ENCODE results near the gene HEG1.
A peak's percentile ranks its signal among the peaks of the same experiment; 100 is the strongest.

HEG1 gene

GRCh38 chr3:125059488-125060245 is 3.9 kb upstream of the HEG1 start:
- Histone ChIP-seq H3K36me3 (ENCODE audit: insufficient read depth, low read length) (no peaks in the 10 kb centered on the region), H3K9ac (ENCODE audit: low read depth, low read length) (no peak overlapping the region), H3K4me1 (ENCODE audit: insufficient read depth, low read length) (peaks cover 17% of the 10 kb centered on the region), H3K9me3 (ENCODE audit: control insufficient read depth, insufficient read depth, low read length) (no peaks in the 10 kb centered on the region; the same call in 1 of the 2 replicates)

- Histone ChIP-seq H3K9me3 (ENCODE audit: control insufficient read depth, insufficient read depth, low read length) (no peaks in the 10 kb centered on the region; the same call in 1 of the 2 replicates), H3K9ac (ENCODE audit: low read depth, low read length) (no peak overlapping the region), H3K4me1 (ENCODE audit: insufficient read depth, low read length) (peaks cover 19% of the 10 kb centered on the region), H3K36me3 (ENCODE audit: insufficient read depth, low read length) (no peaks in the 10 kb centered on the region)
Observed at GRCh38 chr3:125058959-125059358, 3.2 kb upstream of the HEG1 start.

- H3K4me1 ChIP-seq (ENCODE audit: insufficient read depth, low read length) = peaks cover 24% of the 10 kb centered on the region
- H3K36me3 ChIP-seq (ENCODE audit: insufficient read depth, low read length) = no peaks in the 10 kb centered on the region
- no peaks in the 10 kb centered on the region; the same call in 1 of the 2 replicates for H3K9me3 ChIP-seq (ENCODE audit: control insufficient read depth, insufficient read depth, low read length)
- H3K9ac ChIP-seq (ENCODE audit: low read depth, low read length) = no peak overlapping the region
Observed at GRCh38 chr3:125058529-125058928, 2.7 kb upstream of the HEG1 start.

- H3K4me1 ChIP-seq (ENCODE audit: insufficient read depth, low read length) = peaks cover 27% of the 10 kb centered on the region
- H3K9me3 ChIP-seq (ENCODE audit: control insufficient read depth, insufficient read depth, low read length) = no peaks in the 10 kb centered on the region; the same call in 1 of the 2 replicates
- no peak overlapping the region for H3K9ac ChIP-seq (ENCODE audit: low read depth, low read length)
Observed at GRCh38 chr3:125057186-125057850, 1.5 kb upstream of the HEG1 start.

DNA sequence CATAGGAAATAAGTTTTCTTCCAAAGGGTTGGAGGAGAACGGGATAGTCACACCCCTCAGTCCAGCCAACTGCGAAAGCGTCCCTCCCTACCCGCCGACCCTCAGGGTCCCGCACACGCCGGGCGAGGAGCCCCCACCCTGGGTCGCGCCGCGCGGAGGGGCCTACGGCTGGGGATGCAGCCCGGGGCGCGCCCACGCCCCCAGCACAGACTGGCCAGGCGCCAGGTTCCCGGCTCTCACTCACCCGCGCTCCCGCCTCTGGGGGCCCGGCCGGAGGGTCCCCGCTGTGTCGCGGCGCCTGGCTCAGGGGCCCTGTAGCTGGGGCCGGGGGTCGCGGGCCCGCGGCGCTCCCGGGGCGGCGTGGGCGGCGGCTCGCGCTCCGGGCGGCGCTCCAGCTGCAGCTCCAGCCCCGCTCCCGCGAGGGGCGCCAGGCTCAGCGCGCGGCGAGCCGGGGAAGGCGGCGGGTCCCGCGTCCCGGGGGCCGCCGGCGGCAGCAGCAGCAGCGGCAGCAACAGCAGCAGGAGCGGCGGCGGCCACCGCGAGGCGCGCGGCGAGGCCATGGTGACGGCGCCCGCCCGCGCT is 375 bp downstream of the HEG1 start:
- Histone ChIP-seq H3K9ac (ENCODE audit: low read depth, low read length) (peak overlapping the region; percentile 84), H3K9me3 (ENCODE audit: control insufficient read depth, insufficient read depth, low read length) (no peaks in the 10 kb centered on the region; the same call in 1 of the 2 replicates), H3K36me3 (ENCODE audit: insufficient read depth, low read length) (no peaks in the 10 kb centered on the region), H3K4me1 (ENCODE audit: insufficient read depth, low read length) (peaks cover 43% of the 10 kb centered on the region)

More at GRCh38 chr3:125057186-125057850, 1.5 kb upstream of the HEG1 start:
- H3K36me3 ChIP-seq (ENCODE audit: insufficient read depth, low read length) = no peaks in the 10 kb centered on the region

DNA sequence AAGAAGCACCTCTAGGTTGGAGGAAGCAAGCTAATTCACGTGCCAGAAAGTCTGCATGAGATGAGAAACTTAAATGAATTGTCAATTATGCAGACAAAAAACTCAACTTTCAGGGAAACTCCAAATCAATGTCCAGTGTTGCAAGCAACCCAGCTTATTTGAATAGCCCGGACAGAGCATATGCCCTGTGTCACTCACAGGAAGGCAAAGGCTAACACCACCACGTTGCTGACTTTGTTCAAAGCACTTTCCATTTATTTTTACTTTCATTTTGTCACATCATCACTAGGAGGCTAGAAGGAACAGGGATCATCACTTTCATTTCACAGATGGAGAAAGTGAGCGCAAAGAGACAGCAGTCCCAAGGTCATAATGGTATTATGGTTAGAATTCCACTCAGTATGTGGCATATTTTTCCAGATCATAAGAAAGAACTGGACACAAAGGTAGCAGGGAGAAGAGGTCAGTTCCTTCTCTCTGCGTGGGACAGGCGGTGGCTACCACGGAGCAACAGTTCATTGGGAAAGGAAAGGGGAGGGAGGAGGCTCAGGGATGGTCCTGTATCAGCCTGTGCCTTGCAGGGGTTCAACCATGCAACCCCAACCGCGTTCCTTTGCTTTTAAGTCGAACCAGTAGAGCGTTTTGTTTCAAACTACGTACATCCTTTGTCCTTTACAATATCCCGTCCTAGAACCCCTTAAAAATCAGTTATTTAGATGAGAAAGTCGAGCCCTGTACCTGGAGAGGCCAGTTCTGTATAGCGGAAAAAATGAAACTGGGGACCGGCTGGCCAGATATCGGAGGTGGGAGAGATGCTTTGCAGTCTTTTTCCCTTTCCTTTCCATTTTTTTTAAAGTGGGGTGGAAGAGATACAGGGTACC is 1.1 kb downstream of the HEG1 start:
- Histone ChIP-seq H3K9me3 (ENCODE audit: control insufficient read depth, insufficient read depth, low read length) (no peaks in the 10 kb centered on the region; the same call in 1 of the 2 replicates), H3K36me3 (ENCODE audit: insufficient read depth, low read length) (no peaks in the 10 kb centered on the region), H3K9ac (ENCODE audit: low read depth, low read length) (peak overlapping the region; percentile 84), H3K4me1 (ENCODE audit: insufficient read depth, low read length) (peaks cover 45% of the 10 kb centered on the region)

DNA sequence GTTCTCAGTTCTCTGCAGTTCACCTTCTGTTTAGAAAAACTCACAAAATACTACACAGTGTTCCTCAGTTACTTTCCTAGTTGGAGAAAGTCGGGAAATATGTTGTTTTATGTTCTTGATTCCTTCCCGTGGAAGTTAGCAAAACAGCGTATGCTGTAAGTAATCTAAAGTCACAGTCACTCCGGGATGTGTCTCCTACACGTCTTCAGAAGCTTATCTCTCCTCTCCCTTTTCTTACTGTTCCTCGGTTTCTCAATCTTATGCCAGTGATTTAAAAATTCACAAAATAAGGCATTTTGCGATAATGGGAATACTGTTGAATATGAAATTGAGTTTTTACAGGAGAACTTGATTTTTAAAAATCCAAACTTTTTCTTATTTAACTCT is 1.7 kb downstream of the HEG1 start:
- Histone ChIP-seq H3K9me3 (ENCODE audit: control insufficient read depth, insufficient read depth, low read length) (no peaks in the 10 kb centered on the region; the same call in 1 of the 2 replicates), H3K4me1 (ENCODE audit: insufficient read depth, low read length) (peaks cover 42% of the 10 kb centered on the region), H3K36me3 (ENCODE audit: insufficient read depth, low read length) (no peaks in the 10 kb centered on the region), H3K9ac (ENCODE audit: low read depth, low read length) (peak overlapping the region; percentile 84; the same call in 1 of the 2 replicates)

- Histone ChIP-seq H3K9ac (ENCODE audit: low read depth, low read length) (no peak overlapping the region), H3K36me3 (ENCODE audit: insufficient read depth, low read length) (no peaks in the 10 kb centered on the region), H3K4me1 (ENCODE audit: insufficient read depth, low read length) (peaks cover 37% of the 10 kb centered on the region), H3K9me3 (ENCODE audit: control insufficient read depth, insufficient read depth, low read length) (no peaks in the 10 kb centered on the region)
Observed at GRCh38 chr3:125053304-125053699, 2.5 kb downstream of the HEG1 start.

- no peak overlapping the region for H3K9ac ChIP-seq (ENCODE audit: low read depth, low read length)
- peaks cover 37% of the 10 kb centered on the region for H3K4me1 ChIP-seq (ENCODE audit: insufficient read depth, low read length)
- no peaks in the 10 kb centered on the region for H3K36me3 ChIP-seq (ENCODE audit: insufficient read depth, low read length)
- H3K9me3 ChIP-seq (ENCODE audit: control insufficient read depth, insufficient read depth, low read length) = no peaks in the 10 kb centered on the region
Observed at GRCh38 chr3:125052624-125053303, 3.0 kb downstream of the HEG1 start.

DNA sequence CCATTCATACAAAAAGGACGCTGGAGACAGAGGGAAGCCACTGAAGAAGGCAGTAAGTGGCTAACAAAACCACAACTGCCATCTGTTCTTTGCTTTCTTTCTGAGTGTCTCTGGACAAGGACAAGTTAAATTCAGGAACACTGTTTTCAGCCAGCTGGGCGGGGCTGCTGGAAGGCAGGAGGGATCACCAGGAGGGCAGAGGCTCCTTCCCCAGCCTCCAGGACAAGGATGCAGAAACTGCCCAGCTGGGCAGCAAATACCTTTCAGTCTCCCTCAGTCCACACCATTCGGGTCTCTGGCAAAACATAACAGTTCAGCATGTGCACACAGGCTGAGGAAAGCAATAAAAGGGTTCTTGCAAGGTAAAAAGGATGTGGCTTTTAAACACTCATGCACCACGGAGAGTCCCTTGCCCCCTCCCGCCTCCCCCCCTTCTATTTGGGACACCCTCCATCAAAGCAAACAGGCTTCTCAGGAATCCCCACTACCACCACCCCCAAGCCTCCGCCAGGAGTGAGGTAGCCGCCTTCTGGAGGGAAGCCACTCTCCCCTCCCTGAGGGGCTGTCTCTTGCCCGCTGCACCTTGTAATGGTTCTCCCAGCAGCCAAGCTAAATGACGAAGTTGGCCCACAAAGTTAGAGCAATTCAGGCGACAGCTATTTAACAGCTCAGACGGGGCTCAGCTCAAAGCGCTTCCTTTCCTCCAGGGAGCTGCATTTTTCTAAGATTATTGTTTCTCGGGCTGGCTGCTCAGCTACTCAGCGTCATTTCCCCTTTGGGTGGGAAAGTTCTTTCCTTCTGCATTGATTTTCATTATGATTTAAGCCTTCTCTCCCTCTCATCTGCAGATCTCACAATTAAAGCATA is 3.8 kb downstream of the HEG1 start:
- H3K36me3 ChIP-seq (ENCODE audit: insufficient read depth, low read length) = no peaks in the 10 kb centered on the region
- H3K9me3 ChIP-seq (ENCODE audit: control insufficient read depth, insufficient read depth, low read length) = no peaks in the 10 kb centered on the region
- no peak overlapping the region for H3K9ac ChIP-seq (ENCODE audit: low read depth, low read length)
- peaks cover 37% of the 10 kb centered on the region for H3K4me1 ChIP-seq (ENCODE audit: insufficient read depth, low read length)

DNA sequence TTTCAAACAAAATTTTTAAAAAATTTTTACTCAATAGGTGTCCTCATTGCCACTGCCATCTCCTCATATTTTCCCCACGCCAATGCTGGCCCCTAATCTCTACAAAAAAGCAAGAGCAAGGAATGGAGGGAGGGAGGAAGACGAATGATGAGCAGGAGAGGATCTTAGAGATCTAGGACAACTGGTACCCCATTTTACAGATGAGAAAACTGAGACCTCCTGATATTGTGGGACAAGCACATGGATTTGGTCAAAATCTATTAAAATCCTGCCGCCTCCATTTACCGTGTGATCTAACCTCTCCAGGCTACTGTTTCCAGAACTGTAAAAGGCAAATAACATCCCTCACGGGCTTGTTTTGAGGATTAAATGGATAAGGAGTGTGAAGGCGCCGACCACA is 4.6 kb downstream of the HEG1 start:
- Histone ChIP-seq H3K36me3 (ENCODE audit: insufficient read depth, low read length) (no peaks in the 10 kb centered on the region), H3K9ac (ENCODE audit: low read depth, low read length) (no peak overlapping the region)

GRCh38 chr3:125050488-125051090 is 5.2 kb downstream of the HEG1 start:
- Histone ChIP-seq H3K36me3 (ENCODE audit: insufficient read depth, low read length) (no peaks in the 10 kb centered on the region), H3K4me1 (ENCODE audit: insufficient read depth, low read length) (peaks cover 40% of the 10 kb centered on the region)

More for the DNA sequence above, 4.6 kb downstream of the HEG1 start:
- Histone ChIP-seq H3K4me1 (ENCODE audit: insufficient read depth, low read length) (peaks cover 37% of the 10 kb centered on the region), H3K9me3 (ENCODE audit: control insufficient read depth, insufficient read depth, low read length) (no peaks in the 10 kb centered on the region)

More at GRCh38 chr3:125050488-125051090, 5.2 kb downstream of the HEG1 start:
- H3K9me3 ChIP-seq (ENCODE audit: control insufficient read depth, insufficient read depth, low read length) = no peaks in the 10 kb centered on the region
- H3K9ac ChIP-seq (ENCODE audit: low read depth, low read length) = no peak overlapping the region

Measured in ES-I3 (cell line).